Psoas muscle (tissue), 8 donors: Measurements from ENCODE around the gene PFKP. TPM values are rescaled to one million over a fixed set of nuclear protein-coding genes. Genes with fewer than 3 reads are reported as not detected.
A peak's percentile ranks its signal among the peaks of the same experiment; 100 is the strongest.

Source experiments
- ATAC-seq, 4 donors: fragments of 200-7000 bp; cut with Tn5 transposase; one replicate each; pipeline ENCODE4 v1.9.1; 2020; ENCODE audit warnings: moderate library complexity in 3 of 4, mild to moderate bottlenecking in 2 of 4
- DNase-seq, 2 donors: peaks; one replicate each; pipeline ENCODE4 v3.0.0-alpha.2; 2020
- H3K27ac ChIP-seq: fragments of 200-600 bp; one replicate; pipeline ENCODE4 v1.8.0; 2022
- H3K27me3 ChIP-seq, 3 donors: fragments of 200-600 bp in 1 of 3; one replicate each; pipeline versions ENCODE4 v1.6.1 to v1.8.0; 2013 to 2022; ENCODE audit warnings: low read length in 2 of 3, mild to moderate bottlenecking in 2 of 3, moderate library complexity in 1 of 3; ENCODE audit not compliant: insufficient read depth in 3 of 3
- H3K36me3 ChIP-seq, 2 donors: fragments of 200-600 bp in 1 of 2; one replicate each; pipeline versions ENCODE4 v1.6.1 to v1.8.0; 2013 to 2022; ENCODE audit warnings: low read depth in 1 of 2, mild to moderate bottlenecking in 1 of 2, moderate library complexity in 1 of 2; ENCODE audit not compliant: insufficient read depth in 1 of 2
- H3K4me1 ChIP-seq: fragments of 200-600 bp; one replicate; pipeline ENCODE4 v1.8.0; 2022
- H3K4me3 ChIP-seq: fragments of 200-600 bp; one replicate; pipeline ENCODE4 v1.8.0; 2022; ENCODE audit warnings: mild to moderate bottlenecking
- H3K9me3 ChIP-seq: fragments of 200-600 bp; one replicate; pipeline ENCODE4 v1.8.0; 2022
- WGBS, 3 donors: extraction: QIAGEN DNeasy Blood & Tissue Kit; methylation state at CpG; one replicate each; pipeline versions ENCODE4 v1.1.6 to v1.1.7; 2013; 5-methylcytosine and 5-hydroxymethylcytosine counted together
- intact Hi-C, 2 donors: fragments of 100-400 bp; cut with DNase I; formaldehyde crosslinking; loops; one replicate each; pipeline versions ENCODE4 v1.11.0 to v1.14.2; 2022
- polyA plus RNA-seq, 3 donors: library from polyadenylated mRNA; stranded (reverse); fragments of 200-250 nt; gene quantifications; one replicate each; pipeline ENCODE4 v1.2.3, GENCODE V29; 2013
- total RNA-seq, 4 donors: library from RNA; stranded (reverse); fragmentation: NEBNext Ultra II Directional in 2 of 4; extraction: Animal tissue kit (Norgen Biotek cat#: 25700) in 2 of 4; gene quantifications; one replicate each; pipeline versions ENCODE4 v1.2.1 to v1.2.4, GENCODE V29; 2021 to 2023
- TF ChIP-seq, protein P1 (sequence below): fragments of 200-600 bp; IDR thresholded peaks from one replicate; pipeline ENCODE4 v1.8.0; 2022; ENCODE audit warnings: antibody characterized with exemption
- donor health status: healthy with polysubstance abuse.
- donor health status: DM: no; HTN: no; CAD: no; lungs with moderate emphysema.
- donor health status: Bipolar disorder and iron deficiency.
- donor health status: healthy.
- donor health status: DM: yes; HTN: yes; CAD: no.
- donor health status: DM: no; HTN: no; CAD: no.
- donor health status: DM: no; HTN: no; CAD: no.
- donor health status: DM: yes; HTN: yes; CAD: no.

PFKP gene
- total and polyA plus RNA-seq, 7 donors: 12.2 to 104 (median 33.4) TPM

DNA sequence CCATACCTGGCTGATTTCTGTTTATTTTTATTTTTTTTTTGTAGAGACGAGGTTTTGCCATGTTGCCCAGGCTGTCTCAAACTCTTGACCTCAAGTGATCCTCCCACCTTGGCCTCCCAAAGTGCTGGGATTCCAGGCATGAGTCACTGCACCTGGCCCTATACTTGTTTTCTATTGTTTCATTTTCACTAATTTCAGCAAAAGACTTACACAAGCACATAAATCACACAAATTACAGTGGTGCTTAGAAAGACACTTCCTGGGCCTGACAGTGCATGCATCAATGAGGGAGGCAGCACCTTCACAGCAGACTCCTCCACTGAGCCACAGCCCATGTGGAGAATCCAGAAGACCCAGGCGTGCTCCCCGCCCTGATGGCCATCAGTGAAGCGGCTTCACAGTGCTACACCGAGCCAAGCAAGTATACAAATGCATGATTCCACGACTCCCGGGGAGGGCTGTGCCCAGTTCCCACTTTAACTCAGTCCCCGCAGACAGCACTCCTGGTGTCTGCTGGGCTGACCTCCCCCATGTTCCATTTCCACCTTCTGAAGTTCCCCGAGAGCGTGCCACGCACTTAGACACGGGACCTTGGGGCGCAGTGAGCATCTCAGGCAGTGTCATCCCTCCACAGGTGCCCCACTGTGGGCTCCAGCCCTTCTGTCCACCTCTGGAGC is 84.7 kb downstream of the PFKP start:
- intact Hi-C loops: no loop called here
- DNase-seq (no peak), ATAC-seq (peak in 1 of 4 donors; percentile 15)
- Histone ChIP-seq H3K4me3 (no peak overlapping the region), H3K27ac (no peak overlapping the region), H3K27me3 (no peaks in the 10 kb centered on the region), H3K36me3 (peaks cover 9 to 100% of the 10 kb centered on the region in 2 donors), H3K4me1 (no peaks in the 10 kb centered on the region), H3K9me3 (no peaks in the 10 kb centered on the region)
- 92 to 95% (median 94%) methylated on average over 13 of the region's 13 CpGs for WGBS, 3 donors
- TF ChIP-seq, protein P1, sequence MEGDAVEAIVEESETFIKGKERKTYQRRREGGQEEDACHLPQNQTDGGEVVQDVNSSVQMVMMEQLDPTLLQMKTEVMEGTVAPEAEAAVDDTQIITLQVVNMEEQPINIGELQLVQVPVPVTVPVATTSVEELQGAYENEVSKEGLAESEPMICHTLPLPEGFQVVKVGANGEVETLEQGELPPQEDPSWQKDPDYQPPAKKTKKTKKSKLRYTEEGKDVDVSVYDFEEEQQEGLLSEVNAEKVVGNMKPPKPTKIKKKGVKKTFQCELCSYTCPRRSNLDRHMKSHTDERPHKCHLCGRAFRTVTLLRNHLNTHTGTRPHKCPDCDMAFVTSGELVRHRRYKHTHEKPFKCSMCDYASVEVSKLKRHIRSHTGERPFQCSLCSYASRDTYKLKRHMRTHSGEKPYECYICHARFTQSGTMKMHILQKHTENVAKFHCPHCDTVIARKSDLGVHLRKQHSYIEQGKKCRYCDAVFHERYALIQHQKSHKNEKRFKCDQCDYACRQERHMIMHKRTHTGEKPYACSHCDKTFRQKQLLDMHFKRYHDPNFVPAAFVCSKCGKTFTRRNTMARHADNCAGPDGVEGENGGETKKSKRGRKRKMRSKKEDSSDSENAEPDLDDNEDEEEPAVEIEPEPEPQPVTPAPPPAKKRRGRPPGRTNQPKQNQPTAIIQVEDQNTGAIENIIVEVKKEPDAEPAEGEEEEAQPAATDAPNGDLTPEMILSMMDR: no peak

DNA sequence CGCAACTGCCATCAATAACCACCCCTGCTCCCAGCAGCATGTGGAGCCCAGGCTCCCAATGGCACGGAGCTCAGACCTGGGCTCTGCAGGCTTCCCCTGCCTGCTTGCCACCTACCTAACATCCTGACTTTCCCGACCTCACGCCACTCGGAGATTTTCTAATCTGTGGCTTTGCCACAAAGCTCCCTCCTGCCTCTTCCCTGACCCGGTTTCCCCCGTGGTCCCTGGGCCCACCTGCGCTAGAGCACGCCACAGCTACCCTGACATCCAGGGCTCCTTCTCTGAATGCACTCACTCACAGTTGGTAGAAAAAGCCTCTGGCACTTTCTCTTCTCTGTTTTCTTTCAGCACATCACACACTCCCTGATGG is 85.2 kb downstream of the PFKP start:
- no peaks in the 10 kb centered on the region for H3K27me3 ChIP-seq

DNA sequence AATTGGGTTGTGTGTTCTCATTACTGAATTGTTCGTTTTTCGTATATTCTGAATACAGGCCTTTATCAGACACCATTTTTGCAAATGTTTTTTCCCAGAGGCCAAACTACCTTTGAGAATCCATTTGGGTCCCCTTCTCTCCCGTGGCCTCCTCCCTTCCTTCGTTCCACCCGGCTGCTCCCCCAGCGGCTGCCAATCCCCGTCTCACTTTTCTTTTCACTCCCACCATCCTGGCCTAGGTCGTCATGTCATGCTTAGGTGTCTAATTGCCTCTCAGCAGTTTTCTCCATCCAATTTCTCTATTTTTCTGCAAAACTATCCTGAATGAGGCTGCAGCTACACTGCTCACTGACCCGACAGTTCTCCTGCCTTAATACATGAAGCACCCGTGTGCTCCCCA is 87.3 kb downstream of the PFKP start:
- H3K27me3 ChIP-seq: no peaks in the 10 kb centered on the region
- no peaks in the 10 kb centered on the region for H3K9me3 ChIP-seq
- H3K4me1 ChIP-seq: no peaks in the 10 kb centered on the region
- DNase-seq (no peak), ATAC-seq (no peak)
- intact Hi-C loops: no loop called here
- no peak overlapping the region for H3K27ac ChIP-seq
- H3K36me3 ChIP-seq: peaks cover 15 to 100% of the 10 kb centered on the region in 2 donors
- no peak overlapping the region for H3K4me3 ChIP-seq
- TF ChIP-seq, protein P1: no peak
- WGBS, 3 donors: 94% methylated on average over 10 of the region's 10 CpGs

More for the DNA sequence above, 85.2 kb downstream of the PFKP start:
- 85 to 90% (median 86%) methylated on average over 9 of the region's 9 CpGs for WGBS, 3 donors
- ATAC-seq (peak in 1 of 4 donors; percentile 6), DNase-seq (no peak)
- Histone ChIP-seq H3K9me3 (no peaks in the 10 kb centered on the region), H3K27ac (no peak overlapping the region), H3K4me3 (no peak overlapping the region), H3K36me3 (peaks cover 7 to 100% of the 10 kb centered on the region in 2 donors), H3K4me1 (no peaks in the 10 kb centered on the region)
- intact Hi-C loops: no loop called here
- TF ChIP-seq, protein P1: no peak

DNA sequence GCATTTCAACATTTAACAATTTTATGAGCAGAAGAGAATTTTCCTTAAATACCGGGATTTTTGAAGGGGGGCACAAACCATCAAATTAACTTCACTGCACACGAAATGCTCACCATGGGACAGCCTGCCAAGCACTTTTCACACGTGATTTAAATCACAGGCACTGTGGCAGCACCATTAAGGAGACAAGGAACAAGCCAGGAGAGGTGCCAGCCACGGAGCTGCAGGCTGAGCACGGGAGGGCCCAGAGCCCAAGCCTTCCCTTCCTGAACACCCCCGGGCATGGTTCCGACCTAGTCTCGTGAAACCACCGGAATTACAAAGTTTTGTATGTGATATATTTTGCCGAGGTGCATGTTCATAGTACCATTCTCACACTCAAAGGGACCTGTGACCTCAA is 91.8 kb downstream of the PFKP start:
- Histone ChIP-seq H3K4me1 (no peaks in the 10 kb centered on the region), H3K36me3 (peaks cover 26 to 99% of the 10 kb centered on the region in 2 donors), H3K27ac (no peak overlapping the region), H3K9me3 (no peaks in the 10 kb centered on the region), H3K27me3 (no peaks in the 10 kb centered on the region), H3K4me3 (no peak overlapping the region)
- DNase-seq: no peak
- intact Hi-C loops: no loop called here
- ATAC-seq: no peak
- 77 to 86% (median 79%) methylated on average over 10 of the region's 10 CpGs for WGBS, 3 donors
- TF ChIP-seq, protein P1: no peak

DNA sequence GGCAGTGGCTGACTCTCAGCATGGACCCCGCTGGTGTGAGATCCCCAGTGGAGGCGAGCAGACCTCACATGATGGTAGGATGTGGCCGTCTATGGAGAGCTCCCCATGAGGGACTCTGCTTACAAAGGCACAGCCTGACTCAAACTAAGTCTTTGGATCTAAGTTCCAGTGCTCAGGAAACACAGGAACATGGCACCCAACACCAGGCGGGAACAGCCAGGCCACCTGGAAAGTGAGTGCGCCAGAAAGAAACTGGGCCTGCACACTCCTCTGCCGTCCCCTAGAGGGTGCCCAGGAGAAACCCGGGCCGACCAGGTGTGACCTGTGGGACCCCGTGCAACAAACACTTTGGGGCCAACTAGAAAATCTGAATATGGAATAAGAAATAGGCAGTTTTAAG is 95.2 kb downstream of the PFKP start:
- ATAC-seq (peak in 2 of 4 donors; percentile 31 to 39), DNase-seq (no peak)
- Histone ChIP-seq H3K27me3 (no peaks in the 10 kb centered on the region), H3K9me3 (no peaks in the 10 kb centered on the region), H3K4me1 (no peaks in the 10 kb centered on the region), H3K4me3 (no peak overlapping the region), H3K27ac (no peak overlapping the region), H3K36me3 (peaks cover 25 to 99% of the 10 kb centered on the region in 2 donors)
- WGBS, 3 donors: 87 to 91% (median 90%) methylated on average over 9 of the region's 9 CpGs
- TF ChIP-seq, protein P1: no peak
- intact Hi-C loops: no loop called here
